T-cell (primary cell): ENCODE measurements around the gene COPS3. TPM values are rescaled to one million over a fixed set of nuclear protein-coding genes. Genes with fewer than 3 reads are reported as not detected.

Source experiments
- ATAC-seq, 4 experiments: fragments of 200-7000 bp in 3 of 4; fragments of 150-1000 bp in 1 of 4; cut with Tn5 transposase; replicated peaks in 1 of 4; 1 replicate in 3 of 4; 2 replicates in 1 of 4; pipeline ENCODE4 v1.10.0; 2021; ENCODE audit warnings: moderate library complexity in 3 of 4, mild to moderate bottlenecking in 2 of 4, moderate number of reproducible peaks in 1 of 4
- CTCF ChIA-PET, 2 donors: fragments of 300-600 bp; sonication (Branson Sonifier 250); formaldehyde crosslinking; loops; one replicate each; lab custom pipeline; 2022; ENCODE audit warnings: antibody characterized with exemption in 2 of 2; lab: Charles Lee
- POLR2A ChIA-PET, 2 donors: fragments of 300-600 bp; sonication (Branson Sonifier 250); formaldehyde crosslinking; loops; one replicate each; lab custom pipeline; 2022; ENCODE audit warnings: antibody characterized with exemption in 2 of 2; lab: Charles Lee
- DNase-seq, 35 experiments: peaks; one replicate each; pipeline versions ENCODE4 v3.0.0 to v3.0.0-alpha.2; 2013 to 2023
- H3K27ac ChIP-seq: one replicate; pipeline ENCODE4 v1.5.1; 2013; ENCODE audit warnings: low read length
- H3K27me3 ChIP-seq, 2 experiments: replicated peaks in 1 of 2; 1 replicate in 1 of 2; 2 replicates in 1 of 2; pipeline versions ENCODE4 v1.6.1 to v1.7.0; 2013; ENCODE audit warnings: low read length in 1 of 2, mixed read lengths in 1 of 2; ENCODE audit not compliant: control insufficient read depth in 2 of 2, insufficient read depth in 2 of 2; ENCODE audit errors: extremely low read depth in 1 of 2
- H3K36me3 ChIP-seq, 2 donors: 1 replicate in 1 of 2; 2 replicates in 1 of 2; pipeline versions ENCODE4 v1.6.1 to v1.7.0; 2013; ENCODE audit warnings: low read length in 1 of 2; ENCODE audit not compliant: control insufficient read depth in 2 of 2, insufficient read depth in 1 of 2; ENCODE audit errors: extremely low read depth in 1 of 2
- H3K4me1 ChIP-seq, 2 experiments: 1 replicate in 1 of 2; 2 replicates in 1 of 2; pipeline versions ENCODE4 v1.6.1 to v1.7.0; 2013; ENCODE audit warnings: low read length in 2 of 2, mixed read lengths in 1 of 2; ENCODE audit not compliant: insufficient read depth in 2 of 2, control insufficient read depth in 1 of 2; ENCODE audit errors: extremely low read depth in 1 of 2
- H3K4me3 ChIP-seq, 2 donors: 1 replicate in 1 of 2; 2 replicates in 1 of 2; pipeline versions ENCODE4 v1.5.1 to v1.7.0; 2013; ENCODE audit warnings: mild to moderate bottlenecking in 2 of 2, low read length in 1 of 2, moderate library complexity in 1 of 2; ENCODE audit not compliant: control insufficient read depth in 1 of 2; ENCODE audit errors: extremely low read depth in 1 of 2
- H3K9me3 ChIP-seq: 2 replicates; pipeline ENCODE4 v1.7.0; 2013
- H3K27ac Mint-ChIP-seq, 2 donors: one replicate each; pipeline ENCODE4 v1.8.0; 2020 to 2021; ENCODE audit warnings: mild to moderate bottlenecking in 2 of 2, mixed read lengths in 2 of 2
- H3K27me3 Mint-ChIP-seq, 2 donors: one replicate each; pipeline ENCODE4 v1.8.0; 2021 to 2022; ENCODE audit warnings: mixed read lengths in 2 of 2
- H3K36me3 Mint-ChIP-seq: one replicate; pipeline ENCODE4 v1.8.0; 2021; ENCODE audit warnings: mixed read lengths
- H3K4me1 Mint-ChIP-seq, 3 donors: one replicate each; pipeline ENCODE4 v1.8.0; 2020 to 2022; ENCODE audit warnings: mixed read lengths in 3 of 3, mild to moderate bottlenecking in 1 of 3
- H3K4me3 Mint-ChIP-seq, 3 donors: one replicate each; pipeline ENCODE4 v1.8.0; 2020 to 2022; ENCODE audit warnings: mild to moderate bottlenecking in 3 of 3, mixed read lengths in 3 of 3, moderate library complexity in 3 of 3
- H3K9me3 Mint-ChIP-seq, 3 donors: one replicate each; pipeline ENCODE4 v1.8.0; 2020 to 2022; ENCODE audit warnings: mixed read lengths in 3 of 3
- WGBS: methylation state at CpG from one replicate; pipeline ENCODE4 v1.1.5; 2013; ENCODE audit warnings: missing lambda C conversion rate; ENCODE audit not compliant: insufficient coverage; 5-methylcytosine and 5-hydroxymethylcytosine counted together
- total RNA-seq, 35 experiments: library from RNA in 6 of 35; stranded (reverse) in 6 of 35; fragments of 120-200 nt in 1 of 35; gene quantifications; one replicate each; pipeline versions ENCODE4 v1.2.1 to v1.2.4 and lab custom pipeline; 2013 to 2026

The COPS3 gene
- 10 to 100 TPM; 50.7 to 77.2 (median 55.6) TPM for total RNA-seq
- total RNA-seq (2013) = 67.0 TPM
- total RNA-seq (lab: John Stamatoyannopoulos, UW) = 47.3 to 171 (median 70.4) reads per million in 29 experiments

- peaks cover 0 to 3% of the 10 kb centered on the region in 2 donors for H3K36me3 ChIP-seq
- Mint-ChIP-seq H3K27ac (peak within 1 kb of the TSS; percentile 90 to 94), H3K4me3 (peak within 1 kb of the TSS; percentile 90 to 95 (median 91)), H3K27me3 (no peaks in the 10 kb centered on the region), H3K36me3 (no peaks in the 10 kb centered on the region), H3K4me1 (peaks cover 43 to 53% (median 47%) of the 10 kb centered on the region in 3 donors), H3K9me3 (no peaks in the 10 kb centered on the region)
- ChIA-PET POLR2A (interaction anchor here (0.5 to 1.0 kb wide), 6 partner anchors 20 to 555 kb away, joined by 3 to 5 read pairs (median 4); no protein-coding TSS in a partner anchor), CTCF (interaction anchor here in 1 of 2 donors (1.6 kb wide), 1 partner anchor 11 kb away, joined by 4 read pairs; no protein-coding TSS in a partner anchor)
- ATAC-seq = peak; percentile 89 to 94 (median 94)
- peak; percentile 92 to 99 (median 96) for DNase-seq
- H3K4me3 ChIP-seq = peak within 1 kb of the TSS; percentile 86 to 91
- 0% methylated on average over 74 of the region's 80 CpGs for WGBS
- no peaks in the 10 kb centered on the region for H3K27me3 ChIP-seq
- H3K4me1 ChIP-seq = peaks cover 16 to 25% of the 10 kb centered on the region in 2 experiments
- H3K27ac ChIP-seq = peak within 1 kb of the TSS; percentile 89
- H3K9me3 ChIP-seq = no peaks in the 10 kb centered on the region
Measured at GRCh38 chr17:17280613-17281549, at the start of gene COPS3. COPS3 (minus strand) TSS chr17:17281246; CDS start chr17:17281186, 60 bp downstream.

GRCh38 chr17:17328251-17328650 lies 47.2 kb upstream of the COPS3 start:
- Mint-ChIP-seq H3K27ac (no peak overlapping the region), H3K27me3 (no peaks in the 10 kb centered on the region), H3K9me3 (no peaks in the 10 kb centered on the region), H3K4me1 (no peaks in the 10 kb centered on the region), H3K36me3 (no peaks in the 10 kb centered on the region), H3K4me3 (no peak overlapping the region)
- Histone ChIP-seq H3K27ac (no peak overlapping the region), H3K4me3 (no peak overlapping the region), H3K4me1 (no peaks in the 10 kb centered on the region), H3K36me3 (peaks cover 0 to 2% of the 10 kb centered on the region in 2 donors), H3K9me3 (no peaks in the 10 kb centered on the region), H3K27me3 (no peaks in the 10 kb centered on the region)
- DNase-seq = no peak
- 50% methylated on average over 2 of the region's 8 CpGs for WGBS
- ChIA-PET POLR2A (no interaction called here), CTCF (no interaction called here)
- ATAC-seq = no peak

GRCh38 chr17:17326275-17326875 lies 45.3 kb upstream of the COPS3 start:
- no peak overlapping the region for H3K4me3 ChIP-seq
- no peak for ATAC-seq
- no peak for DNase-seq
- no peaks in the 10 kb centered on the region for H3K27me3 ChIP-seq
- Mint-ChIP-seq H3K27ac (no peak overlapping the region), H3K27me3 (no peaks in the 10 kb centered on the region), H3K9me3 (no peaks in the 10 kb centered on the region), H3K4me3 (no peak overlapping the region), H3K36me3 (no peaks in the 10 kb centered on the region), H3K4me1 (no peaks in the 10 kb centered on the region)
- H3K9me3 ChIP-seq = no peaks in the 10 kb centered on the region
- ChIA-PET CTCF (no interaction called here), POLR2A (no interaction called here)
- 92% methylated on average over 11 of the region's 13 CpGs for WGBS
- H3K27ac ChIP-seq = no peak overlapping the region
- peaks cover 0 to 2% of the 10 kb centered on the region in 2 donors for H3K36me3 ChIP-seq
- H3K4me1 ChIP-seq = no peaks in the 10 kb centered on the region

- ChIA-PET CTCF (no interaction called here), POLR2A (no interaction called here)
- Mint-ChIP-seq H3K9me3 (no peaks in the 10 kb centered on the region), H3K4me1 (no peaks in the 10 kb centered on the region), H3K27ac (no peak overlapping the region), H3K4me3 (no peak overlapping the region), H3K27me3 (no peaks in the 10 kb centered on the region), H3K36me3 (no peaks in the 10 kb centered on the region)
- H3K4me1 ChIP-seq = no peaks in the 10 kb centered on the region
- ATAC-seq (no peak), DNase-seq (no peak)
- no peaks in the 10 kb centered on the region for H3K9me3 ChIP-seq
- H3K36me3 ChIP-seq = peaks cover 0 to 2% of the 10 kb centered on the region in 2 donors
- no peaks in the 10 kb centered on the region for H3K27me3 ChIP-seq
- H3K27ac ChIP-seq = no peak overlapping the region
- 80% methylated on average over 3 of the region's 9 CpGs for WGBS
- no peak overlapping the region for H3K4me3 ChIP-seq
Measured at GRCh38 chr17:17325816-17326215, 44.8 kb upstream of the COPS3 start.

GRCh38 chr17:17325228-17325627 lies 44.2 kb upstream of the COPS3 start:
- ChIA-PET POLR2A (no interaction called here), CTCF (interaction anchor here in 1 of 2 donors (0.9 kb wide), 1 partner anchor 10 kb away, joined by 3 read pairs; no protein-coding TSS in a partner anchor)
- Mint-ChIP-seq H3K27ac (no peak overlapping the region), H3K27me3 (no peaks in the 10 kb centered on the region), H3K4me1 (no peaks in the 10 kb centered on the region), H3K36me3 (no peaks in the 10 kb centered on the region), H3K4me3 (no peak overlapping the region), H3K9me3 (no peaks in the 10 kb centered on the region)
- peaks cover 0 to 2% of the 10 kb centered on the region in 2 donors for H3K36me3 ChIP-seq
- H3K4me1 ChIP-seq = no peaks in the 10 kb centered on the region
- no peak for DNase-seq
- H3K4me3 ChIP-seq = no peak overlapping the region
- H3K27me3 ChIP-seq = no peaks in the 10 kb centered on the region
- ATAC-seq = no peak
- no peak overlapping the region for H3K27ac ChIP-seq
- WGBS = 94% methylated on average over 10 of the region's 10 CpGs
- H3K9me3 ChIP-seq = no peaks in the 10 kb centered on the region

- H3K4me3 ChIP-seq = no peak overlapping the region
- H3K27me3 Mint-ChIP-seq = no peaks in the 10 kb centered on the region
- 100% methylated on average over 1 of the region's 8 CpGs for WGBS
- H3K9me3 Mint-ChIP-seq = no peaks in the 10 kb centered on the region
- no peak overlapping the region for H3K4me3 Mint-ChIP-seq
- ChIA-PET POLR2A (no interaction called here), CTCF (interaction anchor here in 1 of 2 donors (0.9 kb wide), 1 partner anchor 10 kb away, joined by 3 read pairs; no protein-coding TSS in a partner anchor)
- H3K9me3 ChIP-seq = no peaks in the 10 kb centered on the region
- no peaks in the 10 kb centered on the region for H3K4me1 Mint-ChIP-seq
- no peak for DNase-seq
- H3K36me3 ChIP-seq = peaks cover 0 to 2% of the 10 kb centered on the region in 2 donors
- no peaks in the 10 kb centered on the region for H3K36me3 Mint-ChIP-seq
- H3K27ac ChIP-seq = no peak overlapping the region
- ATAC-seq = no peak
- no peak overlapping the region for H3K27ac Mint-ChIP-seq
- H3K4me1 ChIP-seq = no peaks in the 10 kb centered on the region
- H3K27me3 ChIP-seq = no peaks in the 10 kb centered on the region
Measured at GRCh38 chr17:17324616-17325015, 43.6 kb upstream of the COPS3 start.
